OCI-LY1 (cell line): ENCODE data around the gene FAM43A.

Experiments used
- CTCF ChIP-seq: fragments of 200-600 bp; sonication (generic), shearing (Covaris generic); IDR thresholded peaks from 2 replicates; pipeline ENCODE4 v1.5.1; 2017; ENCODE audit warnings: mild to moderate bottlenecking, antibody characterized with exemption, low read length, moderate library complexity, mixed read lengths
- EZH2 ChIP-seq: fragments of 200-600 bp; sonication (generic), shearing (Covaris generic); IDR thresholded peaks from 2 replicates; pipeline ENCODE4 v1.8.0; 2017; ENCODE audit warnings: borderline replicate concordance, mixed run types, mild to moderate bottlenecking, antibody characterized with exemption, low read length, moderate library complexity, mixed read lengths

- TF ChIP-seq CTCF: no peak
- no peak for TF ChIP-seq EZH2
These were observed 51.4 kb downstream of the FAM43A start for GRCh38 chr3:194736896-194737600.
